OCI-LY1 (cell line): ENCODE results near the gene ACVR2A.

Experiments used
- CTCF ChIP-seq: fragments of 200-600 bp; sonication (generic), shearing (Covaris generic); IDR thresholded peaks from 2 replicates; pipeline ENCODE4 v1.5.1; 2017; ENCODE audit warnings: mild to moderate bottlenecking, antibody characterized with exemption, low read length, moderate library complexity, mixed read lengths
- EZH2 ChIP-seq: fragments of 200-600 bp; sonication (generic), shearing (Covaris generic); IDR thresholded peaks from 2 replicates; pipeline ENCODE4 v1.8.0; 2017; ENCODE audit warnings: borderline replicate concordance, mixed run types, mild to moderate bottlenecking, antibody characterized with exemption, low read length, moderate library complexity, mixed read lengths

DNA sequence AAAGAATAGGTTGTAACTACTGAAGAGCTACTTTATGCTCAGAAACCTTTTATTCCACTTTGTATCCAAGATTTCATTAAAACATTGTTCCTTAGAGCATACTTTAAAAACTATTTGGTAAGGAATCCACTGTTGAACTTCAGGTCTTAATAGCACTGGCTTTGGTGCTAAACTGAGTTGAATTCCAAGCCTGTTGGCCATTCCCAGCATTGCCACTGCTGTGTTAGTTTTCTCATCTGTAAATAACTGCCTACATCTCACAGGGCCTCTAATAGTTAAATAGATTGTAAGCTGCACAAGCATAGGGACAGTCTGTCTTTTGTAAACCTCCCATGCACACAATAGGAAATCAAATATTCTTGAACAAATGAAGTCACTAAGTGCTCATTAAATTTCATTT is 89.1 kb downstream of the ACVR2A start:
- TF ChIP-seq CTCF (no peak), EZH2 (no peak)
